Measurements from ENCODE around the gene MVB12B. TPM values are rescaled to one million over a fixed set of nuclear protein-coding genes. Genes with fewer than 3 reads are reported as not detected.

MVB12B gene
- polyA plus RNA-seq, 1 experiment: 4.4 TPM

DNA sequence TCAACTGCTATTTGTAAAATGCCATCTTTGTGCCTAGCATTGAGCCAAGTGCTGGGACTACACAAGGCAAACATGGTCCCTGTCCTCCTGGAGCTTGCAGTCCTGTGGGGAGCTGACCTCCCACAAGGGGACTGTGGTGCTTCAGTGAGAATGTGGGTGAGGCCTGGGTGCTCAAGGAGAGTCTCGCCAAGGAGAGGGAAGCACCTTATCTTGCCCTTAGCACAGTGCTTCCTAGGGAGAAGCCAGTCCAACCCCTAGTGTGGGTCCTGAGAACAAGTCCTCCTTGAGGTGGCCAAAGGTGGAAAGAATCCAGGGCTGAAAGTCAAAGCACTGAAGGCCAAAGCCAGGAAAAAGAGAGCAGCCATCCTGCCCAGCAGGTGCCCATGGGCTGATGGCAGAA, 31.1 kb upstream of the MVB12B start:
- TF ChIP-seq, protein P1, sequence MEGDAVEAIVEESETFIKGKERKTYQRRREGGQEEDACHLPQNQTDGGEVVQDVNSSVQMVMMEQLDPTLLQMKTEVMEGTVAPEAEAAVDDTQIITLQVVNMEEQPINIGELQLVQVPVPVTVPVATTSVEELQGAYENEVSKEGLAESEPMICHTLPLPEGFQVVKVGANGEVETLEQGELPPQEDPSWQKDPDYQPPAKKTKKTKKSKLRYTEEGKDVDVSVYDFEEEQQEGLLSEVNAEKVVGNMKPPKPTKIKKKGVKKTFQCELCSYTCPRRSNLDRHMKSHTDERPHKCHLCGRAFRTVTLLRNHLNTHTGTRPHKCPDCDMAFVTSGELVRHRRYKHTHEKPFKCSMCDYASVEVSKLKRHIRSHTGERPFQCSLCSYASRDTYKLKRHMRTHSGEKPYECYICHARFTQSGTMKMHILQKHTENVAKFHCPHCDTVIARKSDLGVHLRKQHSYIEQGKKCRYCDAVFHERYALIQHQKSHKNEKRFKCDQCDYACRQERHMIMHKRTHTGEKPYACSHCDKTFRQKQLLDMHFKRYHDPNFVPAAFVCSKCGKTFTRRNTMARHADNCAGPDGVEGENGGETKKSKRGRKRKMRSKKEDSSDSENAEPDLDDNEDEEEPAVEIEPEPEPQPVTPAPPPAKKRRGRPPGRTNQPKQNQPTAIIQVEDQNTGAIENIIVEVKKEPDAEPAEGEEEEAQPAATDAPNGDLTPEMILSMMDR (IDR thresholded peaks at IDR 0.05; ENCODE audit: low read depth, low read length): no peak
- Histone ChIP-seq H3K4me3 (ENCODE audit: low read depth, low read length) (no peak overlapping the region), H3K9me3 (ENCODE audit: control insufficient read depth, insufficient read depth, low read length) (no peaks in the 10 kb centered on the region; the same call in 1 of the 2 replicates), H3K27me3 (ENCODE audit: control insufficient read depth, insufficient read depth, low read length) (peaks cover 32% of the 10 kb centered on the region), H3K27ac (ENCODE audit: low read depth, low read length) (no peak overlapping the region)
- DNase-seq (ENCODE audit: low read depth, low spot score): no peak
- ChIA-PET POLR2A (no interaction called here), CTCF (interaction anchor here (0.6 kb wide), 1 partner anchor 66 kb away, joined by 8 read pairs; no protein-coding TSS in a partner anchor)

DNA sequence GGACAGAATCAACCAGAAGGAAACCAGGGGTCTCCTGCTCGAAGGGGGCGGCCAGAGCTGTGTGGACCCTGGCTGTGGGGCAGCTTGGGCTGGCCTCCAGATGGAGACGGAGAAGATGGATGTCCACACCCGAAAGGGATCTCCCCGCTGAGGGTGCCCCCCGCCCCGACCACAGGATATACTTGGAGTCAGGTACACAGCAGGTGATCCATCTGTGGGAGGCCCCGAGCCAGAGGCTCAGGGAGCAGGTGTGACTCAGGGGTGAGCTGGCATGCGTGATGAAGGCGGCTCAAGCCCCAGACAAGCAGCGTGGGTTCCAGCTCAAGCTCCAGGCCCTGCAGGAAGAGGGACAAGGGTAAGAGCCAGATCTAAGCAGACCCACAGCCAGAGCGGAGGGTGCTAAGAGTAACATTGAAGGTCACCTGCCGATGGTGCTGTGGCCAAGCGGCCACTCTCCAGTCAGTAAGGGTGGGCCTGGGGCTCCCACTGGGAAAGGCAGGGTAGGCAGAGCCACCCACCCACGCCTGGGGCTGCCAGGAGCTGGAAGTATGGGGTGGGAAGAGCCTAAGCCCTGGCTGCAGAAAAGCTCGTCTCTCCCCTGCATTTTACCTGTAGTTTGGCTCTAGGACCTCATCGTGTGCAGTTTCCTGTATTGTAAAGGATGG, 30.6 kb upstream of the MVB12B start:
- ChIA-PET CTCF (interaction anchor here (0.6 kb wide), 1 partner anchor 65 kb away, joined by 8 read pairs; no protein-coding TSS in a partner anchor), POLR2A (no interaction called here)
- H3K4me3 ChIP-seq (ENCODE audit: low read depth, low read length): no peak overlapping the region
- H3K9me3 ChIP-seq (ENCODE audit: control insufficient read depth, insufficient read depth, low read length): no peaks in the 10 kb centered on the region; the same call in 1 of the 2 replicates
- H3K27me3 ChIP-seq (ENCODE audit: control insufficient read depth, insufficient read depth, low read length): peaks cover 30% of the 10 kb centered on the region
- H3K27ac ChIP-seq (ENCODE audit: low read depth, low read length): no peak overlapping the region
- no peak for DNase-seq (ENCODE audit: low read depth, low spot score)
- TF ChIP-seq, protein P1 (IDR thresholded peaks at IDR 0.05; ENCODE audit: low read depth, low read length): no peak

DNA sequence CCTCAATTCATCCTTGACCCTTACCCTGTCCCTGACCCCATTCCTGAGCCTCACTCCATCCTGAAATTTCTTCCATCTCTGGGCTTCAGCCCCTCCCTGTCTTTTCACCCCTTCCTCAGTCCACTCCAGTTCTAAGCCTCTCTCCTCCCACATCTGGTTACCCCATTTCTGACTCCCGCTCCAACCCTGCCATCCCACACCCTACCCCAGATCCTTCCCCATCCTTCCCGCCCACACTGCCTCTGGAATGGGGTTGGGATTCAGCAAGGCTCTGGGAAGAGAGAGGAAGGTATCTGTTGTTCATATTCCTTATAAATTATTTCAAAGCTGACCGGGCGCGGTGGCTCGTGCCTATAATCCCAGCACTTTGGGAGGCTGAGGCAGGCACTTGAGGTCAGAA, 29.9 kb upstream of the MVB12B start:
- POLR2A ChIA-PET: interaction anchor here (0.7 kb wide), 1 partner anchor 255 kb away, joined by 3 read pairs; no protein-coding TSS in a partner anchor
- DNase-seq (ENCODE audit: low read depth, low spot score): no peak
- TF ChIP-seq, protein P1 (IDR thresholded peaks at IDR 0.05; ENCODE audit: low read depth, low read length): no peak
- no peak overlapping the region for H3K4me3 ChIP-seq (ENCODE audit: low read depth, low read length)
- no peak overlapping the region for H3K27ac ChIP-seq (ENCODE audit: low read depth, low read length)
- peaks cover 28% of the 10 kb centered on the region for H3K27me3 ChIP-seq (ENCODE audit: control insufficient read depth, insufficient read depth, low read length)
- CTCF ChIA-PET: interaction anchor here (0.6 kb wide), 1 partner anchor 339 kb away, joined by 3 read pairs; no protein-coding TSS in a partner anchor
- H3K9me3 ChIP-seq (ENCODE audit: control insufficient read depth, insufficient read depth, low read length): no peaks in the 10 kb centered on the region; the same call in 1 of the 2 replicates

DNA sequence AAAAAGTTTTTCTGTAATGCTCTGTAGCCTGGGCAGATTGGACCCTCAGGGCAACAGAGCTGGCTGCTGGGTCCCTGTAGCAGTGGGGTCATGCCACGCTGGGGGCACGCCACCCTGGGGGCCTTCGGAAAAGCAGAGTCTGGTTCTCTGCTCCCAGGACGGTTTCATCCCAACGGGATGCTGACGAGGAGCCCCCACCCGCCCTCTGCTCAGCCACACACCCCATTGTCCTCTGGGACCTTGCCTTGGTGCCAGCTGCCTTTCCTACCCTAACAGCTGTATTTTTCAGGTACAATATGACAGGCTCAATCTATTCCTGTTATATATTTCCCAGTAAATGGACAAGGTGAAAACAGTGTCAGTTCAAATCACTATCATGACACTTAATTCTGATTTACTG, 29.0 kb upstream of the MVB12B start:
- Histone ChIP-seq H3K4me3 (ENCODE audit: low read depth, low read length) (no peak overlapping the region), H3K9me3 (ENCODE audit: control insufficient read depth, insufficient read depth, low read length) (no peaks in the 10 kb centered on the region; the same call in 1 of the 2 replicates), H3K27ac (ENCODE audit: low read depth, low read length) (no peak overlapping the region), H3K27me3 (ENCODE audit: control insufficient read depth, insufficient read depth, low read length) (peaks cover 28% of the 10 kb centered on the region)
- POLR2A ChIA-PET: no interaction called here
- CTCF ChIA-PET: interaction anchor here (1.5 kb wide), 2 partner anchors 100 to 193 kb away, joined by 4 to 6 read pairs; no protein-coding TSS in a partner anchor
- TF ChIP-seq, protein P1 (IDR thresholded peaks at IDR 0.05; ENCODE audit: low read depth, low read length): no peak
- DNase-seq (ENCODE audit: low read depth, low spot score): no peak

All from AG04450 (cell line).